SKM-1 treated with dmso at 0.1 percent for 144 hours (cell line): Measurements from ENCODE around the gene KCNG2.

Source experiments
- DNase-seq: peaks from one replicate; lab custom pipeline; 2025; ENCODE audit not compliant: unreplicated experiment; lab: John Stamatoyannopoulos, UW

KCNG2 gene

DNA sequence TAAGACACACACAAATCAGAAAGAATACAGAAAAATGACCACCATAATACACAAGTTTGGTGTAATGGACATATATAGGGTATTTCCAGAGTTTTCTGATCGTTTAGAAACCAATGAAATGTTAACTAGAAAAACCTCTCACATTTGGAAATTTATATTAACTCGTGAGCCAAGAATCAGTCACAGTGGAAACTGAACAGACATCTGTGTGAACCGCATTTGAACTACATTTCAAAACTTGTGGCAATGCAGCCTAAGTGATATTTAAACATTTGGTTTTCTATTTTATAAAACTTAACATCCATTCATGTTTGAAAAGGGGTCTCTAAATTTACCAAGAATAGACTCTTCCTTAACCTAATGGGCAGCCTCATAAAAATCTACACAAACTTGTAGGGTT lies 29.0 kb upstream of the KCNG2 start:
- DNase-seq = no peak

GRCh38 chr18:79769698-79770500 lies 27.8 kb upstream of the KCNG2 start:
- no peak for DNase-seq

DNA sequence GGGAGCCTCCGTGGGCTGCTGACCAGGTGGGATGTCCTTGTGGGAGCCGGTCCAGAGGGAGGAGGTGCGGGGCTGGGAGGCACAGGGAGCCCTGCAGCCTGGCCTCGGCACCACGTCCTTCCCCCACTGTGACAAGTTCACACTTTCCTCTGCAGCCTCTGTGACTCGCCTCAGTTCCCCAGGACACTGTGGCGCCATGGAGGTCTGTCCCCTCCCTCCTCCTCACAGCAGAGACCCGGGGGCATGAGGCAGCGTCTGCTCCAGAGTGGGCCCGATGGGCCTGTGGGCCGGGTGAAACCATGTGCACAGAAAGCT lies 27.3 kb upstream of the KCNG2 start:
- no peak for DNase-seq

- DNase-seq = no peak
Observed at GRCh38 chr18:79770826-79771225, 26.9 kb upstream of the KCNG2 start.

- no peak for DNase-seq
Observed at GRCh38 chr18:79771446-79772107, 26.2 kb upstream of the KCNG2 start.

GRCh38 chr18:79772108-79772864 lies 25.5 kb upstream of the KCNG2 start:
- DNase-seq = no peak

DNA sequence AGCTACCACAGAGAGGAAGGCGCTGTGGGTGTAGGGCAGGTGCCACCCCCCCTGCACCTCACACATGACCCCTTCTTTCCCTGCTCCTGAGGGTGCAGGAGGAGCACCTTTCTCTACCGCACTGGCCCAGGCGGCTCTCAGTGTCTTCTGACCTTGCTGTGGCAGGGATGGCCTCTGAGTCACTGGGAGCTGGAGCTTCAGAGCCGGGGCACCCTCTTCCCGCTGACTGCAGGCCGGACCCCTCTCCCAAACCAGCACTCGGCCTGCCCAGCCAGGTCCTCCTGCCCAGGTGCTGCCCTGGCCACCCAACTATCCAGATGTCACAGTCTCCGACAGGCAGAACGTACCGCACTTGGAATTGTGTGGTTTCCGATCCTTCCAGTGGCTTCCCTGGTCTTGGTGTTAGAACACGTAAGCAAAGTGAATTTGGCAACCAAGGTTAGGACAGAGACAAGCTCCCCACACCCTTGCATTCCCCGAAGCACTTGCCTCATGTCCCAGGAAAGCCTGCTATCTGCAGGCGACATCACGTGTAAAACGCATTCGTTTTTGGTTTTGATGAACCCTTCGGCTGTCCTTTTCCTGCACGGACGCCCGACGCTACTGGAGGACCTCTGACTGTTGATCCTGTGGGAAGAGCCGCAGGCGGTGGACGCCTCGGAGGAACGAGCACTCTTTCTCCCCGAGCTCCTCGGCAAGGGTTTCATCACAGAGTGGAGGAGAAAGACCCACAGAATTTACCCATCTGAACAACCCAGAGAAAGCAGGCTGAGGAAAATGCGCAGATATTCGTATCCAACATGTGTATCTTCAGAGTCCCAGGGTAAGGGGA lies 24.7 kb upstream of the KCNG2 start:
- DNase-seq = no peak

- no peak for DNase-seq
Observed at GRCh38 chr18:79774111-79774510, 23.6 kb upstream of the KCNG2 start.

GRCh38 chr18:79775441-79776221 lies 22.1 kb upstream of the KCNG2 start:
- no peak for DNase-seq

GRCh38 chr18:79776674-79777073 lies 21.1 kb upstream of the KCNG2 start:
- DNase-seq = no peak

DNA sequence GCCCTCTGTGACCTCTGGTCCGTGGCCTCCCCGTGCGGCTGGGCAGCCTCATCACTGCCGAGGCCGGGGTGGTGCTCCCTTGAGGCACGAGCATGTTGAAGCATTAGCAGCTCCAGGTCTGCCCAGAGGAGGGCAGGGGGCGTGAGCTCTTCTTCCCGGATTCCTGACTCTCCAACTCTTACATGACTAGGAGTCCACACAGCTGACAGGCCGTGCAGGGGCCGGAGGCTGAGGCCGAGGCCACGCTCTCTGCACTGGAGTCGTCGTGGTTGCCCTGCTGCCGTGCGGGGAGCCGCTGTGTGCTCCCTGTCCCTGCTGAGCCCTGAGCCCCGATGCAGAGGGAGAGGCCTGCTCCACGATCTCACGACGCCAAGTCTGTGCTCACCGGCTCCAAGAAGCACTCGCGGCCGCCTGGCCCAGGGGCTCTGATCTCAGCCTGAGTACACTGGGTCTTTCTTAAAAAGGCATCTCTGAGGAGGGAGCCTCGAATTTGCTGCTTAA lies 19.4 kb upstream of the KCNG2 start:
- no peak for DNase-seq

DNA sequence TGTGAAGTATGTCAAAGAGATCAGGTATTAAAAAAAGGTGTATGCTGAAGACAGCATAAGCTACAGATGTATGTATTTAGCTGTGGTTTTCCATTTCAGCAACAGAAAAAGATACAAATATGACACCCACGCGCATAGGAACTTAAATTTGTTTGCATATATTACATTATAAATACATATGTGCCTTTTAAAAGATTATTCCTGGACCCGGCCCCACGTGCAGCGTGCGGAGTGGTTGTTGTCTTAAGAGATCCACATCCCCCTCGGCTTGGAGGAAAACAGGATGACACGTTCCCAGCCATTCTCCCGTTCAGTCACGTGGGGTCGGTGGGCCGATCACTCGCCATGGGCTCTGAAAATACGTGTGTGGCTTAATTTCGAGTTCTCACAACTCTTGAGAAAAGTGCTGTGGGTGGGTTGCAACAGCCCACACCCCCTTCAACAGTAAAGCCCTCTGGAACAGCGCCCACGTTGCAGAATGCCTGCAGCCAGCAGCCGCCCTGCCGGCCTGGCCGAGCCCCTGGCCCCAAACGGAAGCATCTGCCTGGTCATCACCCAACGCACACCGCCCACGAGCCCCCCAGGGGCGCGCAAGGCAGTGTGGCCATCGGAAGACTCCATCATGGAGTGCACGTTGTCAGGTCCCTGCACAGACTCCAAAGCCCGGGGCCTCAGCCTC lies 18.6 kb upstream of the KCNG2 start:
- DNase-seq = no peak

GRCh38 chr18:79779700-79780190 lies 18.0 kb upstream of the KCNG2 start:
- DNase-seq = no peak

DNA sequence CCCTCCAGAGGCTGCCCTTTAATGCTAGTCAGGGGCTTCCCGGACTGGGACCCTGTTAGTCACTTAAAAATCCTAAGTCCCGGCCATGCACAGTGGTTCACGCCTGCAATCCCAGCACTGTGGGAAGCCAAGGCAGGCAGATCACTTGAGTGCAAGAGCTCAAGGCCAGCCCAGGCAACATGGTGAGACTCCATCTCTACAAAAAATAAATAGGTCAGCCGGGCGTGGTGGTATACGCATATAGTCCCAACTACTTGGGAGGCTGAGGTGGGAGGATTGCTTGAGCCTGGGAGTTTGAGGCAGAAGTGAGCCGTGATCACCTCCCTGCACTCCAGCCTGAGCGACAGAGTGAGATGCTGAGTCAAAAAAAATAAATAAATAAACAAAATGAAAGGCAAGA lies 17.2 kb upstream of the KCNG2 start:
- no peak for DNase-seq

- DNase-seq = no peak
Observed at GRCh38 chr18:79781331-79781941, 16.3 kb upstream of the KCNG2 start.

DNA sequence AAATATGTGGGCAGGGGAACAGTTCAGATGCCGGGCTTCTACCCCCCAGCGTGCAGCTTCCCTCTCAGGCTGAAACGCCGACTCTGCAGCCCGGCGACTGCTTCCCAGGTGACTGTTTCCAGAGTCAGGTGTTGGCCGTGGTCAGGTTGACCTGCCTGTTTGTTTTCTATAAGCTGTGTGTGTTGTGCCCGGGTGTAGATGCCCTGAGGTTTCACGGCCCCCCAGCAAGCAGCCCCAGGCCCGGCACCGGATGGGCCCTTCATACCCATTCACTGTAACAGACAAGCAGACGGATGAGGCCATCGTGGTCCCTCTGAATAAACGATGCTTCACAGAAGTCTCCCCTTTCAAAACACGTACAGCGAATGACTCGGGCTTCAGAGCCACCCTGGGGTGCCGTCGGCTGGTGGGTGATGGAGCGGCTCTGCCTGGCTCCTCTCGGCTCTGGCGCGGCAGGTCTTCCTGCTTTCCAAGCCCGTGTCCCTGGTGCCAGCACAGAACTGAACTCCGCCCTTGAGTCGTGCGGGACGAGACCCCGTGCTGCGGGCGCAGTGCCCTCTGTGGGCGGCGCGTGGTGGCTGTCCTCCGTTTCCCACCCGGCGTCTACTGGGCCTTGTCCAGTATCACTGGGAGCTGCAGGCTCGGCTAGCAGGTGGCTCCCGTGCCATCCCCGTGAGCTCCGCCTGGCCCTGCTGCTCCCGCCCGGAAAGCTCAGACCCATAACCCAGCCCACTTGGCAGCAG lies 15.0 kb upstream of the KCNG2 start:
- no peak for DNase-seq

DNA sequence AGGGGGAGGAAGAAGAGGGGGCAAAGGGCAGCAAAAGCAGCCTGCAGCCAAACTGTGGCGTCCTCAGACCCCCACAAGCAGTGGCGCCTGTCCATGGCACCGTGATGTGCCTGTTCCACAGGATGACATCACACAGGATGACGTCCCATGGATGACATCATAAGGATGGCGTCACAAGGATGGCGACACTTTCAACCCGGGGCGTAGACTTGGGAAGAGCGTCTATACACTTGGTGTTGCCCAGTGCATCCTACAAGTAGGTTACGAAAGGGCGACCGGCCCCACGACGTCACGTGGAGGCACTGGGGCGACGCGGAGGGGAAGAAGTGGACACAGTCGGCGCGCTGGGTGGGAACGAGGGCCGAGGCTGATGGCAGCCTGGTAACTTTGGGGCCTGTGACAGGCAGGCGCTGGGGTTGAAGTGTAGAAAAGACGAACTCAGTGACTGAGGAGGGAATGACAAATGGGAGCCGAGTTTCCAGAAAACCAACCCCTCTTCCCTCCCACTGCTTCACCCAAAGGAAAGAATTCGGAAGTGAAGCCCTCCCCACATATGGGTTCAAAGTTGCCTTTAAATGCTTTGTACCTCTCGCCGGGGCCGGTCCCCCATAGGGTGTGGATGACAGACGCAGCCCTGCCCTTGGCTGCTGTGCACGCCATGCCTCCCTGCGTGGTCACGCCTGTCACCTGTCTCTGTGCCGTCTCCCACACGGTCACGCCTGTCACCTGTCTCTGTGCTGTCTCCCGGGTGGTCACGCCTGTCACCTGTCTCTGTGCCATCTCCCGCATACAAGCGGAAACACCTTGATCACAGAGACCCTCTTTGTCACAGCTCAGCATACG lies 13.4 kb upstream of the KCNG2 start:
- no peak for DNase-seq
